DOHH2 (cell line): ENCODE measurements around the gene HNF4A.

Experiments used
- H3F3A ChIP-seq: fragments of 200-600 bp; sonication (generic), shearing (Covaris generic); 2 replicates; pipeline ENCODE4 v1.6.0; 2016; ENCODE audit warnings: antibody characterized with exemption, mild to moderate bottlenecking; ENCODE audit not compliant: control insufficient read depth, insufficient read depth
- H3K27ac ChIP-seq: fragments of 200-600 bp; sonication (generic); 2 replicates; pipeline ENCODE4 v1.5.1; 2014; ENCODE audit warnings: low read depth, mild to moderate bottlenecking, low read length, moderate library complexity
- H3K27me3 ChIP-seq: fragments of 200-600 bp; sonication (generic); 2 replicates; pipeline ENCODE4 v1.6.1; 2014; ENCODE audit warnings: mild to moderate bottlenecking, low read length, mixed read lengths; ENCODE audit not compliant: control insufficient read depth
- H3K36me3 ChIP-seq: fragments of 200-600 bp; sonication (generic); 2 replicates; pipeline ENCODE4 v1.6.1; 2014; ENCODE audit warnings: mild to moderate bottlenecking, low read length, moderate library complexity, mixed read lengths; ENCODE audit not compliant: control insufficient read depth
- H3K4me1 ChIP-seq: fragments of 200-600 bp; sonication (generic); 2 replicates; pipeline ENCODE4 v1.6.1; 2014; ENCODE audit warnings: mild to moderate bottlenecking, low read length, mixed read lengths; ENCODE audit not compliant: control insufficient read depth
- H3K4me2 ChIP-seq: fragments of 200-600 bp; sonication (generic); 2 replicates; pipeline ENCODE4 v1.6.0; 2014; ENCODE audit warnings: mild to moderate bottlenecking, low read length, moderate library complexity
- H3K4me3 ChIP-seq: fragments of 200-600 bp; sonication (generic); 2 replicates; pipeline ENCODE4 v1.5.1; 2014; ENCODE audit warnings: mild to moderate bottlenecking, low read length, mixed read lengths
- H3K79me2 ChIP-seq: fragments of 200-600 bp; sonication (generic); 2 replicates; pipeline ENCODE4 v1.6.1; 2014; ENCODE audit warnings: mild to moderate bottlenecking, low read length, mixed read lengths; ENCODE audit not compliant: control insufficient read depth
- H3K9me2 ChIP-seq: fragments of 200-600 bp; sonication (generic); replicated peaks from 2 replicates; pipeline ENCODE4 v1.6.1; 2014; ENCODE audit warnings: mild to moderate bottlenecking, low read length, mixed read lengths; ENCODE audit not compliant: control insufficient read depth
- H3K9me3 ChIP-seq: fragments of 200-600 bp; sonication (generic); 2 replicates; pipeline ENCODE4 v1.6.1; 2014; ENCODE audit warnings: antibody characterized with exemption, low read length, mixed read lengths; ENCODE audit not compliant: control insufficient read depth, insufficient read depth
- H4K20me1 ChIP-seq: fragments of 200-600 bp; sonication (generic); 2 replicates; pipeline ENCODE4 v1.6.0; 2014; ENCODE audit warnings: low read depth, mild to moderate bottlenecking, antibody characterized with exemption, low read length, moderate library complexity; ENCODE audit not compliant: control insufficient read depth, insufficient read depth
- EZH2phosphoT487 ChIP-seq: fragments of 200-600 bp; sonication (generic); IDR thresholded peaks from 2 replicates; pipeline ENCODE4 v1.6.1; 2017; ENCODE audit warnings: borderline replicate concordance, mild to moderate bottlenecking, antibody characterized with exemption, low read length, moderate library complexity, mixed read lengths
- TF ChIP-seq, protein P1 (sequence below): fragments of 200-600 bp; sonication (generic); IDR thresholded peaks from one replicate; pipeline ENCODE4 v1.5.1; 2014; ENCODE audit warnings: antibody characterized with exemption, mild to moderate bottlenecking, low read depth, low read length; ENCODE audit not compliant: poor library complexity, severe bottlenecking

HNF4A gene

GRCh38 chr20:44430270-44431065 lies 75.0 kb downstream of the HNF4A start:
- no peaks in the 10 kb centered on the region for H3K27me3 ChIP-seq
- TF ChIP-seq, protein P1, sequence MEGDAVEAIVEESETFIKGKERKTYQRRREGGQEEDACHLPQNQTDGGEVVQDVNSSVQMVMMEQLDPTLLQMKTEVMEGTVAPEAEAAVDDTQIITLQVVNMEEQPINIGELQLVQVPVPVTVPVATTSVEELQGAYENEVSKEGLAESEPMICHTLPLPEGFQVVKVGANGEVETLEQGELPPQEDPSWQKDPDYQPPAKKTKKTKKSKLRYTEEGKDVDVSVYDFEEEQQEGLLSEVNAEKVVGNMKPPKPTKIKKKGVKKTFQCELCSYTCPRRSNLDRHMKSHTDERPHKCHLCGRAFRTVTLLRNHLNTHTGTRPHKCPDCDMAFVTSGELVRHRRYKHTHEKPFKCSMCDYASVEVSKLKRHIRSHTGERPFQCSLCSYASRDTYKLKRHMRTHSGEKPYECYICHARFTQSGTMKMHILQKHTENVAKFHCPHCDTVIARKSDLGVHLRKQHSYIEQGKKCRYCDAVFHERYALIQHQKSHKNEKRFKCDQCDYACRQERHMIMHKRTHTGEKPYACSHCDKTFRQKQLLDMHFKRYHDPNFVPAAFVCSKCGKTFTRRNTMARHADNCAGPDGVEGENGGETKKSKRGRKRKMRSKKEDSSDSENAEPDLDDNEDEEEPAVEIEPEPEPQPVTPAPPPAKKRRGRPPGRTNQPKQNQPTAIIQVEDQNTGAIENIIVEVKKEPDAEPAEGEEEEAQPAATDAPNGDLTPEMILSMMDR: no peak
- TF ChIP-seq EZH2phosphoT487: no peak
- no peaks in the 10 kb centered on the region for H3K4me1 ChIP-seq
- H3K9me2 ChIP-seq: no peaks in the 10 kb centered on the region
- no peaks in the 10 kb centered on the region for H3K9me3 ChIP-seq
- no peaks in the 10 kb centered on the region for H4K20me1 ChIP-seq
- H3K36me3 ChIP-seq: no peaks in the 10 kb centered on the region
- no peak overlapping the region for H3K27ac ChIP-seq
- H3K4me3 ChIP-seq: no peak overlapping the region
- H3K4me2 ChIP-seq: no peak overlapping the region
- no peaks in the 10 kb centered on the region for H3K79me2 ChIP-seq
- H3F3A ChIP-seq: no peaks in the 10 kb centered on the region

- Histone ChIP-seq H3K9me2 (no peaks in the 10 kb centered on the region), H3K36me3 (no peaks in the 10 kb centered on the region), H3K9me3 (no peaks in the 10 kb centered on the region), H3K79me2 (no peaks in the 10 kb centered on the region), H3K4me1 (no peaks in the 10 kb centered on the region), H4K20me1 (no peaks in the 10 kb centered on the region), H3K4me3 (no peak overlapping the region), H3K27me3 (no peaks in the 10 kb centered on the region), H3F3A (no peaks in the 10 kb centered on the region), H3K4me2 (no peak overlapping the region), H3K27ac (no peak overlapping the region)
- no peak for TF ChIP-seq EZH2phosphoT487
- TF ChIP-seq, protein P1: no peak
Measured at GRCh38 chr20:44431118-44431501, 75.6 kb downstream of the HNF4A start.

- no peaks in the 10 kb centered on the region for H3K36me3 ChIP-seq
- no peaks in the 10 kb centered on the region for H3K9me2 ChIP-seq
- no peaks in the 10 kb centered on the region for H3F3A ChIP-seq
- no peak overlapping the region for H3K4me2 ChIP-seq
- H3K9me3 ChIP-seq: no peaks in the 10 kb centered on the region
- H4K20me1 ChIP-seq: no peaks in the 10 kb centered on the region
- no peak overlapping the region for H3K27ac ChIP-seq
- TF ChIP-seq, protein P1: no peak
- TF ChIP-seq EZH2phosphoT487: no peak
- no peaks in the 10 kb centered on the region for H3K27me3 ChIP-seq
- no peaks in the 10 kb centered on the region for H3K79me2 ChIP-seq
- H3K4me3 ChIP-seq: no peak overlapping the region
- no peaks in the 10 kb centered on the region for H3K4me1 ChIP-seq
Measured at GRCh38 chr20:44431502-44432234, 76.2 kb downstream of the HNF4A start.
